Measurements from ENCODE around the gene SPAG16.

The SPAG16 gene

GRCh38 chr2:213834331-213834730 lies 550.1 kb downstream of the SPAG16 start:
- ChIA-PET POLR2A (no interaction called here), CTCF (no interaction called here)
- Histone ChIP-seq H3K4me1 (ENCODE audit: control insufficient read depth, insufficient read depth, low read length) (no peaks in the 10 kb centered on the region), H3K27ac (ENCODE audit: extremely low read depth, low read depth, low read length) (no peak overlapping the region), H3K36me3 (ENCODE audit: control insufficient read depth in 2 of 2, insufficient read depth in 1 of 2, low read length in 2 of 2) (no peaks in the 10 kb centered on the region), H3K9me3 (ENCODE audit: control insufficient read depth, insufficient read depth, low read depth, low read length) (no peaks in the 10 kb centered on the region), H3K4me3 (ENCODE audit: low read depth, low read length) (no peak overlapping the region)
- TF ChIP-seq ZBTB7A (tag by site-specific recombination; IDR thresholded peaks at IDR 0.05; ENCODE audit: low read depth): no peak
- no peak for TF ChIP-seq ZNF416 (tag by site-specific recombination; IDR thresholded peaks at IDR 0.05)
- TF ChIP-seq GFI1B (tag by site-specific recombination; IDR thresholded peaks at IDR 0.05): no peak
- TF ChIP-seq ZNF792 (tag by site-specific recombination; IDR thresholded peaks at IDR 0.05): no peak
- TF ChIP-seq ZNF548 (tag by site-specific recombination; IDR thresholded peaks at IDR 0.05): no peak
- TF ChIP-seq ZNF214 (tag by site-specific recombination; IDR thresholded peaks at IDR 0.05; ENCODE audit: borderline replicate concordance): no peak
- no peak for TF ChIP-seq HOXD13 (CRISPR knock-in tag; IDR thresholded peaks at IDR 0.05; ENCODE audit: borderline replicate concordance)
- TF ChIP-seq ZNF629 (tag by site-specific recombination; IDR thresholded peaks at IDR 0.05): no peak
- no peak for TF ChIP-seq ZNF121 (tag by site-specific recombination; IDR thresholded peaks at IDR 0.05)

GRCh38 chr2:213834746-213835145 lies 550.5 kb downstream of the SPAG16 start:
- TF ChIP-seq ZFHX2 (tag by site-specific recombination; conservative IDR thresholded peaks at IDR 0.05) (no peak), ZNF175 (tag by site-specific recombination; IDR thresholded peaks at IDR 0.05) (no peak), ZNF221 (tag by site-specific recombination; IDR thresholded peaks at IDR 0.05; ENCODE audit: borderline replicate concordance) (no peak), ZNF701 (tag by site-specific recombination; IDR thresholded peaks at IDR 0.05) (no peak), ZBTB21 (tag by site-specific recombination; IDR thresholded peaks at IDR 0.05) (no peak), ZNF707 (tag by site-specific recombination; IDR thresholded peaks at IDR 0.05) (no peak), AEBP2 (tag by site-specific recombination; IDR thresholded peaks at IDR 0.05; ENCODE audit: borderline replicate concordance) (no peak), ZNF785 (tag by site-specific recombination; IDR thresholded peaks at IDR 0.05) (no peak), BCL11B (tag by site-specific recombination; IDR thresholded peaks at IDR 0.05; ENCODE audit: low read depth) (no peak), ZNF530 (tag by site-specific recombination; IDR thresholded peaks at IDR 0.05; ENCODE audit: low read depth) (no peak), MEIS1 (CRISPR knock-in tag; IDR thresholded peaks at IDR 0.05; ENCODE audit: borderline replicate concordance) (no peak), RBAK (tag by site-specific recombination; IDR thresholded peaks at IDR 0.05) (no peak), YY2 (tag by site-specific recombination; IDR thresholded peaks at IDR 0.05) (no peak), GLI2 (tag by site-specific recombination; IDR thresholded peaks at IDR 0.05; ENCODE audit: borderline replicate concordance, low read depth) (no peak), ZNF138 (tag by site-specific recombination; IDR thresholded peaks at IDR 0.05; ENCODE audit: borderline replicate concordance) (no peak), KLF10 (tag by site-specific recombination; IDR thresholded peaks at IDR 0.05) (no peak), ZNF391 (tag by site-specific recombination; IDR thresholded peaks at IDR 0.05; ENCODE audit: borderline replicate concordance, low read depth) (no peak), ZNF223 (tag by site-specific recombination; IDR thresholded peaks at IDR 0.05) (no peak)
- TF ChIP-seq, protein P1, sequence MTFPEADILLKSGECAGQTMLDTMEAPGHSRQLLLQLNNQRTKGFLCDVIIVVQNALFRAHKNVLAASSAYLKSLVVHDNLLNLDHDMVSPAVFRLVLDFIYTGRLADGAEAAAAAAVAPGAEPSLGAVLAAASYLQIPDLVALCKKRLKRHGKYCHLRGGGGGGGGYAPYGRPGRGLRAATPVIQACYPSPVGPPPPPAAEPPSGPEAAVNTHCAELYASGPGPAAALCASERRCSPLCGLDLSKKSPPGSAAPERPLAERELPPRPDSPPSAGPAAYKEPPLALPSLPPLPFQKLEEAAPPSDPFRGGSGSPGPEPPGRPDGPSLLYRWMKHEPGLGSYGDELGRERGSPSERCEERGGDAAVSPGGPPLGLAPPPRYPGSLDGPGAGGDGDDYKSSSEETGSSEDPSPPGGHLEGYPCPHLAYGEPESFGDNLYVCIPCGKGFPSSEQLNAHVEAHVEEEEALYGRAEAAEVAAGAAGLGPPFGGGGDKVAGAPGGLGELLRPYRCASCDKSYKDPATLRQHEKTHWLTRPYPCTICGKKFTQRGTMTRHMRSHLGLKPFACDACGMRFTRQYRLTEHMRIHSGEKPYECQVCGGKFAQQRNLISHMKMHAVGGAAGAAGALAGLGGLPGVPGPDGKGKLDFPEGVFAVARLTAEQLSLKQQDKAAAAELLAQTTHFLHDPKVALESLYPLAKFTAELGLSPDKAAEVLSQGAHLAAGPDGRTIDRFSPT (tag by site-specific recombination; IDR thresholded peaks at IDR 0.05): no peak
- Histone ChIP-seq H3K4me1 (ENCODE audit: control insufficient read depth, insufficient read depth, low read length) (no peaks in the 10 kb centered on the region), H3K4me3 (ENCODE audit: low read depth, low read length) (no peak overlapping the region), H3K36me3 (ENCODE audit: control insufficient read depth in 2 of 2, insufficient read depth in 1 of 2, low read length in 2 of 2) (no peaks in the 10 kb centered on the region), H3K9me3 (ENCODE audit: control insufficient read depth, insufficient read depth, low read depth, low read length) (no peaks in the 10 kb centered on the region), H3K27ac (ENCODE audit: extremely low read depth, low read depth, low read length) (no peak overlapping the region)
- ChIA-PET CTCF (interaction anchor here (1.1 kb wide), 1 partner anchor 161 kb away, joined by 3 read pairs; no protein-coding TSS in a partner anchor), POLR2A (no interaction called here)
